NB4 (cell line): Measurements from ENCODE around the gene NTNG1.

ENCODE experiments used
- DNase-seq: peaks from one replicate; pipeline ENCODE4 v3.0.0; 2010; ENCODE audit warnings: low read depth
- H3K4me3 ChIP-seq: one replicate; pipeline ENCODE4 v1.5.1; 2011; ENCODE audit warnings: mild to moderate bottlenecking, low read depth, low read length, moderate library complexity
- CTCF ChIP-seq: IDR thresholded peaks from one replicate; pipeline ENCODE4 v1.5.1; 2012; ENCODE audit warnings: low read depth, low read length
- MAX ChIP-seq: IDR thresholded peaks from 2 replicates; pipeline ENCODE4 v1.6.1; 2011; ENCODE audit warnings: low read depth, low read length
- MYC ChIP-seq: IDR thresholded peaks from 2 replicates; pipeline ENCODE4 v1.6.1; 2011; ENCODE audit warnings: low read depth, low read length
- POLR2A ChIP-seq: IDR thresholded peaks from 2 replicates; pipeline ENCODE4 v1.6.1; 2011; ENCODE audit warnings: mild to moderate bottlenecking; ENCODE audit not compliant: insufficient read length; ENCODE audit errors: extremely low read depth

The NTNG1 gene

GRCh38 chr1:107491582-107491981, 350.7 kb downstream of the NTNG1 start:
- no peak overlapping the region for H3K4me3 ChIP-seq
- no peak for DNase-seq
- TF ChIP-seq CTCF, result no peak
- TF ChIP-seq MAX, result no peak
- no peak for TF ChIP-seq MYC

GRCh38 chr1:107493111-107493716, 352.4 kb downstream of the NTNG1 start:
- no peak for DNase-seq
- TF ChIP-seq POLR2A (no peak), MYC (no peak), MAX (no peak)
- H3K4me3 ChIP-seq, result no peak overlapping the region

GRCh38 chr1:107494061-107494460, 353.2 kb downstream of the NTNG1 start:
- DNase-seq, result no peak
- no peak overlapping the region for H3K4me3 ChIP-seq
- TF ChIP-seq POLR2A (no peak), MYC (no peak), CTCF (no peak), MAX (no peak)

- TF ChIP-seq MYC (no peak), POLR2A (no peak)
- DNase-seq, result no peak
- H3K4me3 ChIP-seq, result no peak overlapping the region
Observed at GRCh38 chr1:107496002-107496401, 355.2 kb downstream of the NTNG1 start.

- H3K4me3 ChIP-seq, result no peak overlapping the region
- no peak for DNase-seq
- no peak for TF ChIP-seq MAX
- TF ChIP-seq CTCF, result no peak
- TF ChIP-seq POLR2A, result no peak
- TF ChIP-seq MYC, result no peak
Observed at GRCh38 chr1:107499139-107499744, 358.4 kb downstream of the NTNG1 start.

GRCh38 chr1:107501081-107501605, 360.3 kb downstream of the NTNG1 start:
- no peak for TF ChIP-seq POLR2A
- TF ChIP-seq MYC, result no peak
- TF ChIP-seq MAX, result no peak
- no peak for TF ChIP-seq CTCF
- DNase-seq, result no peak
- H3K4me3 ChIP-seq, result no peak overlapping the region
